D721Med (cell line): Measurements from ENCODE around the gene ERGIC1.

Source experiments
- DNase-seq: peaks from one replicate; pipeline ENCODE4 v3.0.0; 2011; ENCODE audit warnings: low spot score; ENCODE audit not compliant: insufficient read length
- FAIRE-seq: peaks from 2 replicates; lab custom pipeline; 2011; peaks lifted over from hg19 to GRCh38; lab: Jason Lieb, UNC
- CTCF ChIP-seq: IDR thresholded peaks from 2 replicates; pipeline ENCODE4 v1.5.1; 2012; ENCODE audit warnings: mild to moderate bottlenecking, control low read depth; ENCODE audit not compliant: insufficient read depth; ENCODE audit errors: missing control alignments

The ERGIC1 gene

GRCh38 chr5:172942556-172942955 is 108.5 kb downstream of the ERGIC1 start:
- FAIRE-seq, result no peak
- no peak for TF ChIP-seq CTCF
- no peak for DNase-seq

GRCh38 chr5:172943283-172943841 is 109.3 kb downstream of the ERGIC1 start:
- no peak for FAIRE-seq
- TF ChIP-seq CTCF, result no peak
- no peak for DNase-seq

DNA sequence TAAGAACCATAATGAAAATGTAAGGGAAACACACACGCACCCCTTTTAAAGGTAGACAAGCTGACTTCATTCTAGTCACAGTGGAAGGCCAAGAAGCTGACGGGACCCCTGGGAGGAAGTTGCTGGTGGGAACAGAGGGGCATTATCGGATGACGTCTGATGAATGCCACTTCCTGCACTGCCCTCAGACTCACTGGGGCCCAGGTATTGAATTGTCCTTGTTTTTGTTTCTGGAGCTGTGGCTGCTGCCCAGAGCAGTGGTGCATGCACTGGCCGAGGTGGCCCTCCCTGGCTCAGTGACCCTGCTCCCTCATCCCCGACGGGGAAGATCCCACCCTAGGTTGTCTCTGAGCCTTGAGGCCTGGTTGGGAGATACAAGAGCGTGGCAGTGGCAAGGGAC is 109.9 kb downstream of the ERGIC1 start:
- no peak for TF ChIP-seq CTCF
- no peak for FAIRE-seq
- no peak for DNase-seq

GRCh38 chr5:172944741-172945140 is 110.7 kb downstream of the ERGIC1 start:
- no peak for TF ChIP-seq CTCF
- FAIRE-seq (no peak), DNase-seq (no peak)

- no peak for DNase-seq
- no peak for TF ChIP-seq CTCF
- FAIRE-seq, result no peak
Measured at GRCh38 chr5:172945151-172945550, 111.1 kb downstream of the ERGIC1 start.

DNA sequence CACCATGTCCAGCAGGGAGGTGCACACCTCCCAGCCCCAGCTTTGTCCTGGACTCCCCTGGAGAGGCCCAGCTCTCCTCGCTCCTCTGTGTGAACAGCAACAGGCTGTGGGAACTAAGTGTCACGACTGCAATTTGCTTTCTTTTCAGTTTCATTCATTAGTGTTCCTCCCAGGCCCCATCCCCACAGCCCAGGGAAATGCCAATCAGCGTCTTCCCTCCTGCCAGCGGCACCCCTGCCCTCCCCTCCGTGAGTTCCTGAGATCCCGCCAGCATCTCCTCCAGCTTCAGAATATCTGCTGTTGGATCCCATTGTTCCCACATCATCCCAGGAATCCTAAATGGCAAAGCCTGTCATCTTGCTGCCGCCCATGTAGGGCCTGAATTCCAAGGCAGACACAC is 112.1 kb downstream of the ERGIC1 start:
- FAIRE-seq (no peak), DNase-seq (no peak)
- TF ChIP-seq CTCF, result no peak

DNA sequence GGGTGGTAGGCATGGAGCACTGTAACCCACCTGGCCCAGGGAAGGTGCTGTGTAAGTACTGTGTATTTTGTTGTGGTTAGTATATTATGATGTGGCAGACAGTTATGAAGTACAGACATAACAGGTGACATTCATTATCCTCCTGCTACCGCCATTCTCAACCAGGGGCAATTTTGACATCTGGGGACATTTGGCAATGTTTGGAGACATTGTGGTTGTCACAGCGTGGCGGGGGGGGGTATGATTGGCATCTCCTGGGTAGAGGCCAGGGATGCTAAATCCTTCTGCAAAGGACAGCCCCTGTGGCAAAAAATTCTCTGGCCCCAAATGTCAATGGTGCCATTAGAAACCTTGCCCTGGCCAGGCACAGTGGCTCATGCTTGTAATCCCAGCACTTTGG is 115.4 kb downstream of the ERGIC1 start:
- no peak for FAIRE-seq
- no peak for TF ChIP-seq CTCF

More for the DNA sequence above, 115.4 kb downstream of the ERGIC1 start:
- no peak for DNase-seq
